H1 (cell line): ENCODE measurements around the gene CNOT10. TPM values are rescaled to one million over a fixed set of nuclear protein-coding genes. Genes with fewer than 3 reads are reported as not detected.

Source experiments
- CTCF ChIA-PET: fragments of 300-600 bp; sonication (Branson Sonifier 250); formaldehyde crosslinking; loops from one replicate; lab custom pipeline; 2021; ENCODE audit not compliant: partially characterized antibody; lab: Charles Lee
- POLR2A ChIA-PET: fragments of 300-600 bp; sonication (Branson Sonifier 250); formaldehyde crosslinking; loops from one replicate; lab custom pipeline; 2021; ENCODE audit warnings: inconsistent platforms; ENCODE audit not compliant: partially characterized antibody; lab: Charles Lee
- DNase-seq, 2 experiments: peaks; one replicate each; pipeline versions ENCODE4 v3.0.0 to v3.0.0-alpha.2; 2010 to 2022; ENCODE audit warnings: low spot score in 2 of 2, low read depth in 1 of 2, mixed read lengths in 1 of 2
- FAIRE-seq: peaks from 2 replicates; lab custom pipeline; 2011; peaks lifted over from hg19 to GRCh38; lab: Jason Lieb, UNC
- H2AFZ ChIP-seq: 2 replicates; pipeline ENCODE4 v1.8.1; 2012; ENCODE audit warnings: low read length, inconsistent platforms
- H2AK5ac ChIP-seq: 2 replicates; pipeline ENCODE4 v1.6.1; 2013; ENCODE audit warnings: low read depth, low read length
- H2BK120ac ChIP-seq: replicated peaks from 2 replicates; pipeline ENCODE3; 2013; ENCODE audit warnings: low read depth, low read length, inconsistent platforms
- H2BK12ac ChIP-seq: 2 replicates; pipeline ENCODE4 v1.6.1; 2013; ENCODE audit warnings: low read depth, low read length
- H2BK15ac ChIP-seq: 2 replicates; pipeline ENCODE4 v1.6.1; 2013; ENCODE audit warnings: low read length
- H2BK20ac ChIP-seq: 2 replicates; pipeline ENCODE4 v1.6.1; 2013; ENCODE audit warnings: low read length
- H2BK5ac ChIP-seq: 2 replicates; pipeline ENCODE4 v1.6.1; 2013; ENCODE audit warnings: low read depth, low read length
- H3K14ac ChIP-seq: 2 replicates; pipeline ENCODE4 v1.6.1; 2013; ENCODE audit warnings: inconsistent platforms; ENCODE audit not compliant: insufficient read length
- H3K18ac ChIP-seq: 2 replicates; pipeline ENCODE4 v1.6.1; 2013; ENCODE audit warnings: low read length; ENCODE audit errors: extremely low read depth
- H3K23ac ChIP-seq: 2 replicates; pipeline ENCODE4 v1.6.1; 2013; ENCODE audit warnings: inconsistent platforms; ENCODE audit not compliant: insufficient read length
- H3K23me2 ChIP-seq: 2 replicates; pipeline ENCODE4 v1.6.1; 2013; ENCODE audit warnings: low read depth, low read length
- H3K27ac ChIP-seq: 2 replicates; pipeline ENCODE4 v1.6.1; 2011; ENCODE audit warnings: low read depth, low read length, inconsistent platforms
- H3K27me3 ChIP-seq, 4 experiments: replicated peaks in 1 of 4; 1 replicate in 1 of 4; 2 replicates in 3 of 4; pipeline versions ENCODE4 v1.6.1 to v1.8.1; 2011 to 2013; ENCODE audit warnings: low read length in 3 of 4, mild to moderate bottlenecking in 3 of 4, inconsistent platforms in 2 of 4, mixed read lengths in 2 of 4, moderate library complexity in 1 of 4; ENCODE audit not compliant: control insufficient read depth in 3 of 4, insufficient read depth in 3 of 4; ENCODE audit errors: extremely low read depth in 1 of 4
- H3K36me3 ChIP-seq, 4 experiments: 2 replicates each; pipeline versions ENCODE4 v1.6.1 to v1.8.1; 2011 to 2013; ENCODE audit warnings: mild to moderate bottlenecking in 4 of 4, low read length in 3 of 4, moderate library complexity in 2 of 4, control low read depth in 1 of 4, inconsistent platforms in 1 of 4; ENCODE audit not compliant: insufficient read depth in 4 of 4, control insufficient read depth in 2 of 4
- H3K4ac ChIP-seq: replicated peaks from 2 replicates; pipeline ENCODE3; 2013; ENCODE audit warnings: low read length, low read depth, mixed read lengths, inconsistent platforms; ENCODE audit not compliant: insufficient read length
- H3K4me1 ChIP-seq, 4 experiments: replicated peaks in 1 of 4; 1 replicate in 1 of 4; 2 replicates in 3 of 4; pipeline versions ENCODE4 v1.6.1 to v1.8.1; 2011 to 2013; ENCODE audit warnings: low read length in 3 of 4, inconsistent platforms in 2 of 4, mixed read lengths in 1 of 4; ENCODE audit not compliant: insufficient read depth in 4 of 4, control insufficient read depth in 3 of 4
- H3K4me2 ChIP-seq, 2 experiments: 2 replicates each; pipeline versions ENCODE4 v1.6.1 to v1.8.1; 2011 to 2013; ENCODE audit warnings: low read depth in 2 of 2, low read length in 2 of 2, control low read depth in 1 of 2, inconsistent platforms in 1 of 2, mild to moderate bottlenecking in 1 of 2; ENCODE audit not compliant: insufficient read depth in 1 of 2
- H3K4me3 ChIP-seq, 4 experiments: fragments of 200-600, 300-600 bp in 1 of 4; sonication (generic), shearing (Covaris generic), sonication (Bioruptor Twin) in 1 of 4; 2 replicates each; pipeline versions ENCODE4 v1.5.1 to v1.8.1; 2011 to 2016; ENCODE audit warnings: low read length in 4 of 4, low read depth in 3 of 4, control low read depth in 2 of 4, inconsistent platforms in 2 of 4, mild to moderate bottlenecking in 2 of 4, mixed read lengths in 1 of 4, moderate library complexity in 1 of 4; ENCODE audit not compliant: insufficient read depth in 2 of 4; ENCODE audit errors: extremely low read depth in 1 of 4
- H3K56ac ChIP-seq: replicated peaks from 2 replicates; pipeline ENCODE3; 2013; ENCODE audit warnings: low read depth, mild to moderate bottlenecking, mixed read lengths, low read length, inconsistent platforms; ENCODE audit not compliant: insufficient read length
- H3K79me1 ChIP-seq: 2 replicates; pipeline ENCODE4 v1.6.1; 2013; ENCODE audit warnings: low read depth, low read length, control low read depth
- H3K79me2 ChIP-seq, 2 experiments: 2 replicates each; pipeline versions ENCODE4 v1.6.1 to v1.8.1; 2012 to 2013; ENCODE audit warnings: low read length in 2 of 2, mild to moderate bottlenecking in 2 of 2, inconsistent platforms in 1 of 2; ENCODE audit not compliant: insufficient read depth in 2 of 2, control insufficient read depth in 1 of 2
- H3K9ac ChIP-seq, 4 experiments: replicated peaks in 1 of 4; 1 replicate in 1 of 4; 2 replicates in 3 of 4; pipeline versions ENCODE4 v1.6.1 to v1.8.1; 2011 to 2013; ENCODE audit warnings: low read depth in 3 of 4, low read length in 3 of 4, control low read depth in 2 of 4, mild to moderate bottlenecking in 2 of 4, moderate library complexity in 2 of 4, inconsistent platforms in 1 of 4; ENCODE audit errors: extremely low read depth in 1 of 4
- H3K9me3 ChIP-seq, 2 experiments: 2 replicates each; pipeline versions ENCODE4 v1.6.1 to v1.8.1; 2012 to 2013; ENCODE audit warnings: mild to moderate bottlenecking in 2 of 2, moderate library complexity in 2 of 2, control low read depth in 1 of 2, inconsistent platforms in 1 of 2, low read depth in 1 of 2, low read length in 1 of 2, mixed read lengths in 1 of 2; ENCODE audit not compliant: insufficient read depth in 2 of 2
- H4K20me1 ChIP-seq, 2 experiments: replicated peaks in 1 of 2; 2 replicates each; pipeline versions ENCODE3 to v1.8.1; 2011 to 2013; ENCODE audit warnings: inconsistent platforms in 2 of 2, low read length in 2 of 2, mild to moderate bottlenecking in 1 of 2; ENCODE audit not compliant: insufficient read depth in 2 of 2, control insufficient read depth in 1 of 2
- H4K5ac ChIP-seq: 2 replicates; pipeline ENCODE4 v1.6.1; 2013; ENCODE audit warnings: low read length, low read depth, mixed read lengths, inconsistent platforms; ENCODE audit not compliant: insufficient read length
- H4K8ac ChIP-seq: 2 replicates; pipeline ENCODE4 v1.8.0; 2013; ENCODE audit warnings: mild to moderate bottlenecking, moderate library complexity, low read length, inconsistent platforms; ENCODE audit not compliant: insufficient read depth; ENCODE audit errors: extremely low read depth
- H4K91ac ChIP-seq: replicated peaks from 2 replicates; pipeline ENCODE3; 2013; ENCODE audit warnings: low read length, mixed read lengths, inconsistent platforms; ENCODE audit not compliant: insufficient read length
- KDM1A ChIP-seq: fragments of 200-600, 300-600 bp; sonication (generic); IDR thresholded peaks from 2 replicates; pipeline ENCODE4 v1.7.1; 2016; ENCODE audit warnings: mild to moderate bottlenecking, low read length, borderline replicate concordance
- POLR2AphosphoS5 ChIP-seq: IDR thresholded peaks from 2 replicates; pipeline ENCODE4 v1.6.1; 2011; ENCODE audit warnings: low read depth, low read length
- RBBP5 ChIP-seq: IDR thresholded peaks from 2 replicates; pipeline ENCODE4 v1.7.1; 2012; ENCODE audit warnings: low read depth, mild to moderate bottlenecking, inconsistent platforms, low read length, moderate library complexity, borderline replicate concordance
- SIN3A ChIP-seq, 2 experiments: IDR thresholded peaks in 1 of 2; conservative IDR thresholded peaks in 1 of 2; 2 replicates each; pipeline ENCODE4 v1.6.1; 2011 to 2012; ENCODE audit warnings: low read length in 2 of 2, improper control_type of control experiment in 1 of 2, low read depth in 1 of 2, mild to moderate bottlenecking in 1 of 2
- TAF1 ChIP-seq: IDR thresholded peaks from 2 replicates; pipeline ENCODE4 v1.6.1; 2011; ENCODE audit warnings: mild to moderate bottlenecking, low read depth, low read length
- TAF7 ChIP-seq: optimal IDR thresholded peaks from 2 replicates; pipeline ENCODE3; 2011; ENCODE audit warnings: low read depth, mild to moderate bottlenecking, inconsistent platforms, low read length, moderate library complexity, borderline replicate concordance
- WGBS, 2 experiments: shearing (Covaris generic) in 1 of 2; methylation state at CpG; one replicate each; pipeline versions ENCODE4 v1.1.6 to v1.1.7; 2013 to 2015; ENCODE audit warnings: low lambda C conversion rate in 2 of 2, mixed read lengths in 2 of 2, inconsistent platforms in 1 of 2, low coverage in 1 of 2, missing lambda C conversion rate in 1 of 2; ENCODE audit not compliant: insufficient replicate concordance in 2 of 2, insufficient coverage in 1 of 2, insufficient read length in 1 of 2; ENCODE audit errors: extremely low coverage in 1 of 2, missing lambda C conversion rate in 1 of 2; 5-methylcytosine and 5-hydroxymethylcytosine counted together
- polyA plus RNA-seq, 7 experiments: library from polyadenylated mRNA; depleted of rRNA in 3 of 7; stranded (reverse) in 5 of 7; unstranded in 2 of 7; fragments of >200 nt in 5 of 7; fragments of 200-250 nt in 2 of 7; gene quantifications; 1 replicate in 5 of 7; 2 replicates in 1 of 7; 4 replicates in 1 of 7; pipeline versions ENCODE4 v1.2.1 to v1.2.3, GENCODE V29; 2011 to 2013; ENCODE audit warnings: missing spikeins in 2 of 7, mixed read lengths in 2 of 7
- total RNA-seq: library from RNA; stranded (reverse); fragmentation: NEBNext Ultra II Directional; extraction: Animal tissue kit (Norgen Biotek cat#: 25700); gene quantifications from 2 replicates; pipeline ENCODE4 v1.2.1, GENCODE V29; 2021

The CNOT10 gene
- total and polyA plus RNA-seq, 2 of the 8 experiments (the other 6 are each of a cell fraction or from before 2014, with no cell fraction given), result 39.9 to 55.9 TPM

- Histone ChIP-seq H3K79me2 (peaks cover 65 to 95% of the 10 kb centered on the region in 2 experiments), H3K4ac (peak overlapping the region; percentile 55), H4K8ac (peak overlapping the region; percentile 64), H3K27me3 (no peaks in the 10 kb centered on the region), H2BK15ac (no peak overlapping the region), H2AK5ac (no peak overlapping the region), H3K23me2 (peaks cover 10% of the 10 kb centered on the region; the same call in 1 of the 2 replicates), H3K14ac (no peak overlapping the region), H3K79me1 (no peaks in the 10 kb centered on the region), H2BK120ac (peak overlapping the region; percentile 70), H3K36me3 (peaks cover 24 to 61% (median 34%) of the 10 kb centered on the region in 4 experiments), H2BK5ac (peak overlapping the region; percentile 98), H3K18ac (peak overlapping the region; percentile 99), H2BK20ac (no peak overlapping the region), H3K56ac (peak overlapping the region; percentile 94), H4K5ac (peak overlapping the region; percentile 95), H2AFZ (no peak overlapping the region), H3K23ac (peak overlapping the region; percentile 18), H3K9me3 (no peaks in the 10 kb centered on the region), H3K27ac (peak overlapping the region; percentile 95), H3K9ac (peak overlapping the region; percentile 92 to 99 (median 94)), H3K4me3 (peak overlapping the region; percentile 88 to 98 (median 94)), H4K20me1 (peaks cover 18 to 25% of the 10 kb centered on the region in 2 experiments), H3K4me2 (peak overlapping the region; percentile 93 to 96), H3K4me1 (peaks cover 9 to 22% (median 14%) of the 10 kb centered on the region in 4 experiments), H4K91ac (peak overlapping the region; percentile 99), H2BK12ac (peak overlapping the region; percentile 51; the same call in 1 of the 2 replicates)
- FAIRE-seq (no peak), DNase-seq (no peak)
- 2% methylated on average over 43 of the region's 111 CpGs; no CpG with 5 or more reads in 1 of the 2 experiments for WGBS, 2 experiments
- TF ChIP-seq TAF7, result peak; percentile 26
- TF ChIP-seq POLR2AphosphoS5, result peak; percentile 79; the same call in 1 of the 2 replicates
- 0 out of 2 replicates have a peak, but pooled peaks have one; percentile 8 for TF ChIP-seq TAF1
- TF ChIP-seq RBBP5, result peak; percentile 85; the same call in 1 of the 2 replicates
- TF ChIP-seq SIN3A (conservative IDR thresholded peaks at IDR 0.05 in 1 of 2, IDR thresholded peaks at IDR 0.05 in 1 of 2; ENCODE audit: low read depth in 1 of 2, low read length in 2 of 2), result peak in 1 of 2 experiments; percentile 40; a peak in 1 of 4 replicates
- TF ChIP-seq KDM1A, result no peak
- ChIA-PET CTCF (interaction anchor here (0.7 kb wide), 1 partner anchor 80 kb away, joined by 3 read pairs; no protein-coding TSS in a partner anchor), POLR2A (interaction anchor here (0.6 to 15.1 kb wide), 10 partner anchors 8 to 160 kb away, joined by 3 to 230 read pairs (median 12); no protein-coding TSS in a partner anchor)
These were observed 133.4 kb downstream of the CNOT10 start for GRCh38 chr3:32818229-32818969.
